Stimulated activated CD8-positive, alpha-beta memory T cell treated with anti-CD3 and anti-CD28 coated beads, Interleukin-15, amount 100 ng/mL, for 48 hours (primary cell): ENCODE data around the gene MYL2.

ENCODE experiments used
- DNase-seq, 2 donors: peaks; one replicate each; pipeline ENCODE4 v3.0.0-alpha.2; 2020; ENCODE audit warnings: low read depth in 2 of 2

MYL2 gene

GRCh38 chr12:110930348-110931314 is 10.3 kb upstream of the MYL2 start:
- no peak for DNase-seq

GRCh38 chr12:110929818-110930217 is 9.4 kb upstream of the MYL2 start:
- no peak for DNase-seq

GRCh38 chr12:110928700-110929099 is 8.3 kb upstream of the MYL2 start:
- DNase-seq: no peak

- DNase-seq: no peak
Measured at GRCh38 chr12:110927546-110927945, 7.2 kb upstream of the MYL2 start.

- DNase-seq: no peak
Measured at GRCh38 chr12:110923692-110924334, 3.4 kb upstream of the MYL2 start.

GRCh38 chr12:110923192-110923591 is 2.8 kb upstream of the MYL2 start:
- no peak for DNase-seq

- no peak for DNase-seq
Measured at GRCh38 chr12:110922652-110923051, 2.3 kb upstream of the MYL2 start.

- no peak for DNase-seq
Measured at GRCh38 chr12:110921262-110921661, 883 bp upstream of the MYL2 start.

GRCh38 chr12:110919720-110920119 is 659 bp downstream of the MYL2 start:
- DNase-seq: no peak

GRCh38 chr12:110917961-110918360 is 2.4 kb downstream of the MYL2 start:
- no peak for DNase-seq

- no peak for DNase-seq
Measured at GRCh38 chr12:110917467-110917866, 2.9 kb downstream of the MYL2 start.

GRCh38 chr12:110916295-110916875 is 4.0 kb downstream of the MYL2 start:
- no peak for DNase-seq

- DNase-seq: no peak
Measured at GRCh38 chr12:110913119-110914056, 7.0 kb downstream of the MYL2 start.

- no peak for DNase-seq
Measured at GRCh38 chr12:110912263-110912662, 8.1 kb downstream of the MYL2 start.

- DNase-seq: no peak
Measured at GRCh38 chr12:110908377-110909152, 11.8 kb downstream of the MYL2 start.

GRCh38 chr12:110907583-110907982 is 12.8 kb downstream of the MYL2 start:
- no peak for DNase-seq

- DNase-seq: no peak
Measured at GRCh38 chr12:110906985-110907384, 13.4 kb downstream of the MYL2 start.

- DNase-seq: no peak
Measured at GRCh38 chr12:110906516-110906915, 13.9 kb downstream of the MYL2 start.

- DNase-seq: no peak
Measured at GRCh38 chr12:110906083-110906482, 14.3 kb downstream of the MYL2 start.

- DNase-seq: no peak
Measured at GRCh38 chr12:110903511-110903910, 16.9 kb downstream of the MYL2 start.

GRCh38 chr12:110901401-110901800 is 19.0 kb downstream of the MYL2 start:
- DNase-seq: no peak
